GM21723 (cell line): ENCODE data around the gene PDIA5.

ENCODE experiments used
- ATAC-seq: cut with Tn5 transposase; IDR thresholded peaks from one replicate; pipeline ENCODE4 v1.9.1; 2021; ENCODE audit warnings: mild to moderate bottlenecking, moderate library complexity; ENCODE audit not compliant: unreplicated experiment

Gene PDIA5

GRCh38 chr3:123066896-123067688, at the start of gene PDIA5:
TSS of gene PDIA5 (plus strand) at chr3:123067025. CDS start at chr3:123067165, 140 bp downstream.
- peak; percentile 93 for ATAC-seq

- no peak for ATAC-seq
Observed at GRCh38 chr3:123018683-123019082, 48.1 kb upstream of the PDIA5 start.

- ATAC-seq = no peak
Observed at GRCh38 chr3:123019161-123019560, 47.7 kb upstream of the PDIA5 start.

GRCh38 chr3:123019591-123019990, 47.2 kb upstream of the PDIA5 start:
- no peak for ATAC-seq

GRCh38 chr3:123020709-123021108, 46.1 kb upstream of the PDIA5 start:
- ATAC-seq = no peak

- ATAC-seq = no peak
Observed at GRCh38 chr3:123021388-123021787, 45.4 kb upstream of the PDIA5 start.

GRCh38 chr3:123021996-123022510, 44.8 kb upstream of the PDIA5 start:
- no peak for ATAC-seq

- ATAC-seq = no peak
Observed at GRCh38 chr3:123024056-123024455, 42.8 kb upstream of the PDIA5 start.

- ATAC-seq = no peak
Observed at GRCh38 chr3:123025642-123026521, 40.9 kb upstream of the PDIA5 start.

- ATAC-seq = no peak
Observed at GRCh38 chr3:123026565-123027291, 40.1 kb upstream of the PDIA5 start.

- no peak for ATAC-seq
Observed at GRCh38 chr3:123027292-123028232, 39.3 kb upstream of the PDIA5 start, which contains the start of gene SEMA5B. TSS of gene SEMA5B (minus strand) at chr3:123027763. CDS start at chr3:122961263, 66,500 bp downstream.

GRCh38 chr3:123028233-123028828, 38.5 kb upstream of the PDIA5 start:
- no peak for ATAC-seq

- ATAC-seq = no peak
Observed at GRCh38 chr3:123031051-123031450, 35.8 kb upstream of the PDIA5 start.

GRCh38 chr3:123032057-123032456, 34.8 kb upstream of the PDIA5 start:
- no peak for ATAC-seq

- no peak for ATAC-seq
Observed at GRCh38 chr3:123034120-123034519, 32.7 kb upstream of the PDIA5 start.

- ATAC-seq = no peak
Observed at GRCh38 chr3:123034996-123035395, 31.8 kb upstream of the PDIA5 start.

GRCh38 chr3:123036352-123037014, 30.3 kb upstream of the PDIA5 start:
- no peak for ATAC-seq

- no peak for ATAC-seq
Observed at GRCh38 chr3:123037015-123037375, 29.8 kb upstream of the PDIA5 start.

GRCh38 chr3:123038751-123039150, 28.1 kb upstream of the PDIA5 start:
- no peak for ATAC-seq
